Measurements from ENCODE around the gene LPO.

DNA sequence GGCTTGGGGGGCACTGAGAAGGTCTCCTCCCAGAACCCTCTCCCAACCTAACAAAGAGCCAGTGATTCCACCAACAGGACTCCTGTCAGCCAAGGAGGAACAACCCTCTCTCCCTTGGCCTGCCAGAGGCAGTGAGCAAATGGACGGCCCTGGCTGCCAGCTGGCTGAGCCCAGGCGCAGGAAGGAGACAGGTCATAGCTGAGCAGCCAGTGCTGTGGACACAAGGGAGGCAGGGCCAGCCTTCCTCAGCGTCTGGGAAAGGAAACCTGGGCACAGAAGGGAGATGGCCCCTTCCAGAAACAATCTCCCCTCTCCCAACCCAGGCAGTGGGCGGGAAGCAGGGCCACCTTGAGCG, 40.3 kb downstream of the LPO start:
- TF ChIP-seq CTCF (conservative IDR thresholded peaks at IDR 0.05) (no peak), ZFX (IDR thresholded peaks at IDR 0.05) (no peak)

Measured in C4-2B (cell line).